ENCODE results near the gene CYB561D2. TPM values are rescaled to one million over a fixed set of nuclear protein-coding genes. Genes with fewer than 3 reads are reported as not detected.

CYB561D2 gene
- total and polyA plus RNA-seq, 10 of the 15 experiments (the other 5 are each of a cell fraction or from before 2014, with no cell fraction given), result 7.6 to 39.2 (median 18.8) TPM

DNA sequence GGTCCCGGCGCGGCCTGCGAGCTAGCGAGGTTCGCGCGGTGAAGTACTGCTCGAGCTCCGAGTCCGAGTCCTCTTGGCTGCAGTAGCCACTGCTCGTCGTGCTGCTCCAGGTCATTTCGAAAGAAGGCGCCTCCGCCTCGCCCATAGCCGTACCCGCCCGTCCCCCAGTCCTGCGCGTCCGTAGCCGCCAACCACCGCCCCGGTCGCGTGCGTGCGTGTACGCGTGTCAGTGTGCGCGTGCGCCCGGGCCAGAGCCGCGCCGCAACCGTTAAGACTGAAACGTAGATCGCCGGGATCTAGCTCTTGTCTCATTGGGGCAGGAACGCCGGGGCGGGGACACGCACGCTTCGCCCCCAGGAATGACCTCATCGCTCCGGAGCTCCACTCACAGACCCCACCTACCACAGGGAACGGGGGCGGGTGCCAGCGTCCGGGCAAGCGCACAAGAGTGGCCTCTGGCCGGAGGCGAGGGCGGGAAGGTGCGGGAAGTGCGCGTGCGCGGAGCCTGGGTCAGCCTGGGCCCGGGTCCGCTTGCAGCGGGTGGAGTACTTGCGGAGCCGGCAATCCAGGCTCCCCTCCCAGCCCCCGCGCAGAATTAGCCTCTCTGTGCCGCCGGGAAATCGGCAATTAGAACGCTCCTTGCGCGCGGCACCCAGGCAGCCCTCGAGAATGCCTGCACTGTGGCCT, 13.3 kb upstream of the CYB561D2 start (continued):
- TF ChIP-seq RAD51 (IDR thresholded peaks at IDR 0.05) (no peak), SREBF2 (IDR thresholded peaks at IDR 0.05; ENCODE audit: low read length) (no peak), NBN (IDR thresholded peaks at IDR 0.05) (peak; percentile 48), SRF (IDR thresholded peaks at IDR 0.05; ENCODE audit: low read depth in 2 of 2, low read length in 2 of 2) (no peak), MXI1 (IDR thresholded peaks at IDR 0.05; ENCODE audit: low read depth, low read length) (peak; percentile 93), POLR2A (IDR thresholded peaks at IDR 0.05; ENCODE audit: low read depth, low read length) (peak; percentile 92), NFIC (IDR thresholded peaks at IDR 0.05; ENCODE audit: low read depth, low read length) (no peak), YY1 (IDR thresholded peaks at IDR 0.05; ENCODE audit: low read depth, low read length) (no peak), SP1 (IDR thresholded peaks at IDR 0.05; ENCODE audit: low read depth, low read length) (peak; percentile 60), PAX5 (IDR thresholded peaks at IDR 0.05; ENCODE audit: borderline replicate concordance, low read depth, low read length) (0 out of 2 replicates have a peak, but pooled peaks have one; percentile 47), CREM (IDR thresholded peaks at IDR 0.05; ENCODE audit: low read depth) (peak; percentile 74; the same call in 1 of the 2 replicates), RB1 (IDR thresholded peaks at IDR 0.05; ENCODE audit: borderline replicate concordance) (peak; percentile 62; the same call in 1 of the 2 replicates), ZNF384 (IDR thresholded peaks at IDR 0.05; ENCODE audit: borderline replicate concordance, low read depth, low read length) (no peak), RUNX3 (IDR thresholded peaks at IDR 0.05; ENCODE audit: low read length) (no peak), ATF7 (IDR thresholded peaks at IDR 0.05; ENCODE audit: low read depth) (peak; percentile 98), ZNF207 (IDR thresholded peaks at IDR 0.05; ENCODE audit: borderline replicate concordance) (peak; percentile 62; the same call in 1 of the 2 replicates)
- TF ChIP-seq, protein P1, sequence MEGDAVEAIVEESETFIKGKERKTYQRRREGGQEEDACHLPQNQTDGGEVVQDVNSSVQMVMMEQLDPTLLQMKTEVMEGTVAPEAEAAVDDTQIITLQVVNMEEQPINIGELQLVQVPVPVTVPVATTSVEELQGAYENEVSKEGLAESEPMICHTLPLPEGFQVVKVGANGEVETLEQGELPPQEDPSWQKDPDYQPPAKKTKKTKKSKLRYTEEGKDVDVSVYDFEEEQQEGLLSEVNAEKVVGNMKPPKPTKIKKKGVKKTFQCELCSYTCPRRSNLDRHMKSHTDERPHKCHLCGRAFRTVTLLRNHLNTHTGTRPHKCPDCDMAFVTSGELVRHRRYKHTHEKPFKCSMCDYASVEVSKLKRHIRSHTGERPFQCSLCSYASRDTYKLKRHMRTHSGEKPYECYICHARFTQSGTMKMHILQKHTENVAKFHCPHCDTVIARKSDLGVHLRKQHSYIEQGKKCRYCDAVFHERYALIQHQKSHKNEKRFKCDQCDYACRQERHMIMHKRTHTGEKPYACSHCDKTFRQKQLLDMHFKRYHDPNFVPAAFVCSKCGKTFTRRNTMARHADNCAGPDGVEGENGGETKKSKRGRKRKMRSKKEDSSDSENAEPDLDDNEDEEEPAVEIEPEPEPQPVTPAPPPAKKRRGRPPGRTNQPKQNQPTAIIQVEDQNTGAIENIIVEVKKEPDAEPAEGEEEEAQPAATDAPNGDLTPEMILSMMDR (IDR thresholded peaks at IDR 0.05 in 2 of 3, conservative IDR thresholded peaks at IDR 0.05 in 1 of 3; ENCODE audit: control insufficient read depth in 2 of 3, extremely low read depth in 1 of 3, insufficient read depth in 1 of 3, low read depth in 3 of 3, low read length in 3 of 3), result no peak
- TF ChIP-seq, protein P2, sequence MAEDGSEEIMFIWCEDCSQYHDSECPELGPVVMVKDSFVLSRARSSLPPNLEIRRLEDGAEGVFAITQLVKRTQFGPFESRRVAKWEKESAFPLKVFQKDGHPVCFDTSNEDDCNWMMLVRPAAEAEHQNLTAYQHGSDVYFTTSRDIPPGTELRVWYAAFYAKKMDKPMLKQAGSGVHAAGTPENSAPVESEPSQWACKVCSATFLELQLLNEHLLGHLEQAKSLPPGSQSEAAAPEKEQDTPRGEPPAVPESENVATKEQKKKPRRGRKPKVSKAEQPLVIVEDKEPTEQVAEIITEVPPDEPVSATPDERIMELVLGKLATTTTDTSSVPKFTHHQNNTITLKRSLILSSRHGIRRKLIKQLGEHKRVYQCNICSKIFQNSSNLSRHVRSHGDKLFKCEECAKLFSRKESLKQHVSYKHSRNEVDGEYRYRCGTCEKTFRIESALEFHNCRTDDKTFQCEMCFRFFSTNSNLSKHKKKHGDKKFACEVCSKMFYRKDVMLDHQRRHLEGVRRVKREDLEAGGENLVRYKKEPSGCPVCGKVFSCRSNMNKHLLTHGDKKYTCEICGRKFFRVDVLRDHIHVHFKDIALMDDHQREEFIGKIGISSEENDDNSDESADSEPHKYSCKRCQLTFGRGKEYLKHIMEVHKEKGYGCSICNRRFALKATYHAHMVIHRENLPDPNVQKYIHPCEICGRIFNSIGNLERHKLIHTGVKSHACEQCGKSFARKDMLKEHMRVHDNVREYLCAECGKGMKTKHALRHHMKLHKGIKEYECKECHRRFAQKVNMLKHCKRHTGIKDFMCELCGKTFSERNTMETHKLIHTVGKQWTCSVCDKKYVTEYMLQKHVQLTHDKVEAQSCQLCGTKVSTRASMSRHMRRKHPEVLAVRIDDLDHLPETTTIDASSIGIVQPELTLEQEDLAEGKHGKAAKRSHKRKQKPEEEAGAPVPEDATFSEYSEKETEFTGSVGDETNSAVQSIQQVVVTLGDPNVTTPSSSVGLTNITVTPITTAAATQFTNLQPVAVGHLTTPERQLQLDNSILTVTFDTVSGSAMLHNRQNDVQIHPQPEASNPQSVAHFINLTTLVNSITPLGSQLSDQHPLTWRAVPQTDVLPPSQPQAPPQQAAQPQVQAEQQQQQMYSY (CRISPR knock-in tag; IDR thresholded peaks at IDR 0.05), result no peak
- TF ChIP-seq, protein P3, sequence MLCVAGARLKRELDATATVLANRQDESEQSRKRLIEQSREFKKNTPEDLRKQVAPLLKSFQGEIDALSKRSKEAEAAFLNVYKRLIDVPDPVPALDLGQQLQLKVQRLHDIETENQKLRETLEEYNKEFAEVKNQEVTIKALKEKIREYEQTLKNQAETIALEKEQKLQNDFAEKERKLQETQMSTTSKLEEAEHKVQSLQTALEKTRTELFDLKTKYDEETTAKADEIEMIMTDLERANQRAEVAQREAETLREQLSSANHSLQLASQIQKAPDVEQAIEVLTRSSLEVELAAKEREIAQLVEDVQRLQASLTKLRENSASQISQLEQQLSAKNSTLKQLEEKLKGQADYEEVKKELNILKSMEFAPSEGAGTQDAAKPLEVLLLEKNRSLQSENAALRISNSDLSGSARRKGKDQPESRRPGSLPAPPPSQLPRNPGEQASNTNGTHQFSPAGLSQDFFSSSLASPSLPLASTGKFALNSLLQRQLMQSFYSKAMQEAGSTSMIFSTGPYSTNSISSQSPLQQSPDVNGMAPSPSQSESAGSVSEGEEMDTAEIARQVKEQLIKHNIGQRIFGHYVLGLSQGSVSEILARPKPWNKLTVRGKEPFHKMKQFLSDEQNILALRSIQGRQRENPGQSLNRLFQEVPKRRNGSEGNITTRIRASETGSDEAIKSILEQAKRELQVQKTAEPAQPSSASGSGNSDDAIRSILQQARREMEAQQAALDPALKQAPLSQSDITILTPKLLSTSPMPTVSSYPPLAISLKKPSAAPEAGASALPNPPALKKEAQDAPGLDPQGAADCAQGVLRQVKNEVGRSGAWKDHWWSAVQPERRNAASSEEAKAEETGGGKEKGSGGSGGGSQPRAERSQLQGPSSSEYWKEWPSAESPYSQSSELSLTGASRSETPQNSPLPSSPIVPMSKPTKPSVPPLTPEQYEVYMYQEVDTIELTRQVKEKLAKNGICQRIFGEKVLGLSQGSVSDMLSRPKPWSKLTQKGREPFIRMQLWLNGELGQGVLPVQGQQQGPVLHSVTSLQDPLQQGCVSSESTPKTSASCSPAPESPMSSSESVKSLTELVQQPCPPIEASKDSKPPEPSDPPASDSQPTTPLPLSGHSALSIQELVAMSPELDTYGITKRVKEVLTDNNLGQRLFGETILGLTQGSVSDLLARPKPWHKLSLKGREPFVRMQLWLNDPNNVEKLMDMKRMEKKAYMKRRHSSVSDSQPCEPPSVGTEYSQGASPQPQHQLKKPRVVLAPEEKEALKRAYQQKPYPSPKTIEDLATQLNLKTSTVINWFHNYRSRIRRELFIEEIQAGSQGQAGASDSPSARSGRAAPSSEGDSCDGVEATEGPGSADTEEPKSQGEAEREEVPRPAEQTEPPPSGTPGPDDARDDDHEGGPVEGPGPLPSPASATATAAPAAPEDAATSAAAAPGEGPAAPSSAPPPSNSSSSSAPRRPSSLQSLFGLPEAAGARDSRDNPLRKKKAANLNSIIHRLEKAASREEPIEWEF (IDR thresholded peaks at IDR 0.05; ENCODE audit: insufficient replicate concordance, low read depth, low read length), result no peak
- TF ChIP-seq, protein P4, sequence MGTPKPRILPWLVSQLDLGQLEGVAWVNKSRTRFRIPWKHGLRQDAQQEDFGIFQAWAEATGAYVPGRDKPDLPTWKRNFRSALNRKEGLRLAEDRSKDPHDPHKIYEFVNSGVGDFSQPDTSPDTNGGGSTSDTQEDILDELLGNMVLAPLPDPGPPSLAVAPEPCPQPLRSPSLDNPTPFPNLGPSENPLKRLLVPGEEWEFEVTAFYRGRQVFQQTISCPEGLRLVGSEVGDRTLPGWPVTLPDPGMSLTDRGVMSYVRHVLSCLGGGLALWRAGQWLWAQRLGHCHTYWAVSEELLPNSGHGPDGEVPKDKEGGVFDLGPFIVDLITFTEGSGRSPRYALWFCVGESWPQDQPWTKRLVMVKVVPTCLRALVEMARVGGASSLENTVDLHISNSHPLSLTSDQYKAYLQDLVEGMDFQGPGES (IDR thresholded peaks at IDR 0.05), result no peak

All from GM12878 (cell line).